GM20000 (cell line): ENCODE data around the gene GOLGA6A.

Source experiments
- DNase-seq: peaks from one replicate; pipeline ENCODE4 v3.0.0; 2012; ENCODE audit warnings: low spot score
- CTCF ChIP-seq: IDR thresholded peaks from 2 replicates; pipeline ENCODE4 v1.5.1; 2012; ENCODE audit warnings: mild to moderate bottlenecking, control low read depth; ENCODE audit errors: extremely low read depth, missing control alignments

The GOLGA6A gene

GRCh38 chr15:74127954-74128784, 45.8 kb upstream of the GOLGA6A start:
- DNase-seq: peak; percentile 39
- TF ChIP-seq CTCF: no peak

- DNase-seq: peak; percentile 86
- TF ChIP-seq CTCF: peak; percentile 100
Observed at GRCh38 chr15:74127255-74127953, 45.1 kb upstream of the GOLGA6A start.

GRCh38 chr15:74124759-74125158, 42.4 kb upstream of the GOLGA6A start:
- TF ChIP-seq CTCF: no peak
- no peak for DNase-seq

GRCh38 chr15:74124196-74124595, 41.8 kb upstream of the GOLGA6A start:
- TF ChIP-seq CTCF: no peak
- DNase-seq: no peak

- no peak for TF ChIP-seq CTCF
- no peak for DNase-seq
Observed at GRCh38 chr15:74123658-74124057, 41.3 kb upstream of the GOLGA6A start.

- DNase-seq: no peak
- no peak for TF ChIP-seq CTCF
Observed at GRCh38 chr15:74123131-74123429, 40.7 kb upstream of the GOLGA6A start.

GRCh38 chr15:74122403-74123130, 40.2 kb upstream of the GOLGA6A start:
- DNase-seq: peak; percentile 44
- no peak for TF ChIP-seq CTCF
